NCI-H1105 (cell line): ENCODE results near the gene IRF2.

Experiments used
- DNase-seq: peaks from one replicate; lab custom pipeline; 2025; lab: John Stamatoyannopoulos, UW

IRF2 gene

DNA sequence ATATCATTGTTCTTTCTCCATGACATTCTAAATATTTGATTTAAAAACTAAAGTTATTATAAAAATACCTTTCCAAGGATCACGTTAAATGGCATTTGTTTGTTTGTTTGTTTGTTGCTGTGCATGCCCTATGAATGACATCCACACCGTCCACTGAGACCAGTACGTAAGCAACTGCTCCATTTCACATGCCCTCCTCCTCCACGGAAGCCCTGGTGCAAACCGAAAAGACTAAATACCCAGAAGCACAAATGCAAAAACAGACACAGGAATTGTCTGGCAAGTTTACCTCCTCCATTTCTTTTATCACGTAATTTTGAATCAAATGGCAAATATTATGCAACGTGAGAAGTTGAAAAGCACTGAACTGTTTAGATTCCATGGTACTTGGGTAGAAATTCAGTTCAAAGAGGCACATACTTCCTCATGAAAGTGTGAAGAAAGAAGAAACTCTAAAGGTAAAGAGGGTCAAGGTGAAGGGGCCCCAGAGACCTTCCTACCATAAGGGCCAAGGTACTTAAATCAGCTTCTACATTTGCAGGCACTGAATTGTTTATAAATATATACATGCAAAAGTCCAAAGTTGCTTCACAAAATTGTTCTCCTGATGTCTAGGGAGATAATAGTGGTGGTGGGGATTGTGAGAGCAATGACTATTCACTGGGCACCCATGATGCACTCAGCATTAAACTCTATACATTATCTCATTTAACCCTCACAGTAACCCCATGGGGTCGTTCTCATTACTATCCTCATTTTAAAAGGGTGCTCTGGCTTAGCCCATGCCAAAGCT lies 23.4 kb downstream of the IRF2 start:
- DNase-seq, result no peak

DNA sequence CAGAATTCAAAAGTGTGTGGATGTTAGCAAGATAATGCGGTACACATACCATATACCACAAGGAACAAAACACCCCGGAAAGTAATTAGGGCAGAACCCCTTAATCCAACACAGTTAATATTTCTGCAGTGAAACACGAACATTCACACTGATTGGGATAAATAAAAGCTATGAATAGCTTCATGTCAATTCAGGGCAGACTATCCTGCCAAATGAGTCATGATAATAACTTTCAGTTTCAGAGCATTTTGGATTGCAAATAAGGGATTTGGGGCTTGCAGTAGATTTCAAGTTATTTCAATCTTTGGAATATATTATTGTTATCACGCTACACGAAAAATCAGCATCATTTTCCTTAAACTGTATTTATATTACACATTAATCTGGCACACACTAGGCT lies 24.3 kb downstream of the IRF2 start:
- no peak for DNase-seq

DNA sequence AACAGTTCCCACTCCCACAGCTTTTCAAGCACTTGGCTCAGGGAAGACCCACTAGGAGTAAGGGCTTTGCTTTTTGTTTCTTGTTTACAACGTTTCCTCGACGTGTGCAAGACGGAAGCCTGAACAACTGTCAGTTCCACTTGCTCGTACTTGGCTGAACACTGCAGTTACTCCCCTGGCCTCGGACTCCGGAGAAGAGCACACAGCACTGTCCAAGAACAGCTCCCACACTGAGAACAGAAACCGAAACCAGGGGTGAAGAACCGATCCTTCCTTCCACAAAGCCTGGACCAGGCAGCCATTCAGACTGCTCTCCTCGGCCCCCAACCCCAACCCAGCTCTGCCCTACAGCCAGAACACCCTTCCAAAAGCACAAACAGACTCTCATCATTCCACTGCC lies 25.5 kb downstream of the IRF2 start:
- DNase-seq, result no peak

DNA sequence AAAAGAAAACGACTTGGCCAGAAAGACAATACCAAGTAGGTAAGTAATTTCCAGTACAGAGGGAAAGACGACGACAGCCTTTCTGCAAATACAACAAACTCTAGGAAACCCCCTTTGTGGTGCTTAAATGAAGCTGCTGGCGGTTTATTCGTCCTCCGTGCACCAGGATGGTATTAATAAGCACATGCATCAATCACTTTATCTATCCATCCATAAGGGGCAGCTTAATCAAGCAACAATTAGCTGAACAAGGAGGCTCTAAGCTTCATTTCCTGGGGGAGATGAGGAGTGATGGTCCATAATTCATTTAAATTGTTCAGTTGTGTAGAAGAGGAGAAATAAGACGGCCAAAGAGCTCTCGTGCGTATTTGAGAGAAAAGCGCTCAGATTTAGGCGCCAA lies 26.2 kb downstream of the IRF2 start:
- DNase-seq, result no peak

DNA sequence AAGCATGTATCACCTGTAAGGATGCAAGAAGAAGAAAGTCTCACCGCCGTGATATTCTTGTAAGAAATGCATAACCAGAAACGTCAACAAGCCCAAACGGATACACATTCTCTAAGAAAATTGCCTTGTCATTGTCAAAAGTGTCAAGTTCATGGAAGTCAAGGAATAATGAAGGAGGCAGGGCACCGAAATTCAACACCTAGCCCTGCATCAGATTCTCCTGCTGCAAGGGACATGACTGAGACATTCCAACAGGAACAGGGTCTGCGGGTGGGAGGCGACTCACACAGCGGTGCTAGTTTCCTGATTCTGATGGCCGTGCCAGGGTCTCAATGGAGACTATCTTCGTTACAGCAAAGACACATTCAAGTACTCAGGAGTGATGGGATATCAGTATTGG lies 26.7 kb downstream of the IRF2 start:
- no peak for DNase-seq

DNA sequence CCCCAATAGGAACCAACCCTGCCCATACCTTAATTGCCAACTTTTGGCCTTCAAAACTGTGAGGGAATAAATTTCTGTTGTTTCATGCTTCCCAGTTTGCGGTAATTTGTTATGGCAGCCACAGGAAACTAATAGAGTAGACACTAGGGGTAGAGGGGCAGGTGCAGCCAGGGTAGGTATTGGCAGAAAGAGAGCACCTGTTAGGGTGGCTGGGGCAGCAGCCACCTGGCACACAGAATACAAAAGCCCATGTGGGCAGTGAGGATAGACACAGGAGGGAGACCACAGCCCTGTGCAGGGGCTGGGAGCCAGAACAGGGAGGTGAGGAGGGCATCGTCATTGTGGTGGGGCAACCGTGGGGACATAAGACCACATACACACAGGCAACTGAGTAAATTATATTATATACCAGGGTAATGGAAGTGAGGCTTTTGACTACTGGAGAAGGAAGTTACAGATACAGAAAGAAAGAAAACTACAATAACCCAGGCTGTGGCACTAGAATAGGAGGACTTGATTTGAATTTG lies 28.2 kb downstream of the IRF2 start:
- no peak for DNase-seq

DNA sequence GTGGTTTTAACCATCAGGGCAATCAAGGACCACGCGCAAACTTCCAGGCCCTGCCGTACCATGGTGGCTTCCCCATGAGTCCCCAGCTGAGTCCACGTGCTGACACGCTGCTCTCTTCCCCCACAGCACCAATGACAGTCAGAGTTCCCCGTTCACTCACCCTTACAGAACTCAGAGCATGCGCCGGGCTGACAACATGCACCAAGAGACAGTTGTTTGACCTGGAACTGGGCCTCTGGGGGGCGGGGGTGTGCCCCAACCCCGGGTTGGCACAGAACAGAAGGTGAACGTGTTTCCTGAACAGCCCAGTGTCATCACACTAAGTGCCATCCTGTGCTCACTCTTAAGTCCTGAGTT lies 29.4 kb downstream of the IRF2 start:
- DNase-seq, result no peak

DNA sequence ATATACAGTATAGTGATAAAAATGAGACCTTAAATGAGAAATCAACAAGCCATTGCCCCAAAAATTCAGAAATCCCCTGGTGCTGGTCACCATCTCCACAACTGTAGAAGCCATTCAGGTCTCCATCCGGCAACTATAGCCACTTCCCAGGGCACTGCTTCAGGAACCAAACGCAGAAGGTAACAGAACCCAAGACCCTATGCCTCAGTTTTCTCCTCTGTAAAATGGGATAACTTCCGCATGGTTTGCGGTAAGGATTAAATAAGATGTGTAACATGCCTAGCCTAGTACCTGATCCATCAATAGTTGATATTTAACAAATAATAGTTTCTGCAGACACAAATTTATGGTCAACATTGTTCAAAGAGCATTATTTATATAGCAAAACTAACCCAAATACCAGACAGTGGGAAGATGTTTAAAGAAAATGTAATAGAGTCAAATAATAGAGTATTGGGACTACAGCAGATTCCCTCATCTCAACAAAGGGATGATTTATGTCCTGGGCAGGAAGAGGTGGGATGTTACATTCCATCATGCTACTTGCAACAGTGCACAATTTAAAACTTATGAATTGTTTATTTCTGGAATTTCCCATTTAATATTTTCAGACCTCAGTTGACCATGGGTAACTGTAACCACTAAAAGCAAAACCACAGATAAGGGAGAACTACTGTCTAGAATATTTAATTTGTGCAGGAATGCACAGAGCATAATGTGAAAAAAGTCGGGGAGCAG lies 30.0 kb downstream of the IRF2 start:
- DNase-seq, result no peak

DNA sequence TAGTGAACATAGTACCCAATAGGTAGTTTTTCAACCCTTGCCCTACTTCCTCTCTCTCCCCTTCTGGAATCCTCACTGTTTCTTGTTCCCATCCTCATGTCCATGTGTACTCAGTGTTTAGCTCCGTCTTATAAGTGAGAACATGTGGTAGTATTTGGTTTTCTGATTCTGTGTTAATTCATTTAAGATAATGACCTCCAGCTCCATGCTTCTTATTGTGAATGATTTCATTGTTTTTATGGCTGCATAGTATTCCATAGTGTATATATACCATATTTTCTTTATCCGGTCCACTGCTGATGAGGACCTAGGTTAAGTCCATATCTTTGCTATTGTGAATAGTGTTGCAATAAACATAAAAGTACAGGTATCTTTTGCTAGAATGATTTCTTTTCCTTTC lies 31.0 kb downstream of the IRF2 start:
- no peak for DNase-seq

DNA sequence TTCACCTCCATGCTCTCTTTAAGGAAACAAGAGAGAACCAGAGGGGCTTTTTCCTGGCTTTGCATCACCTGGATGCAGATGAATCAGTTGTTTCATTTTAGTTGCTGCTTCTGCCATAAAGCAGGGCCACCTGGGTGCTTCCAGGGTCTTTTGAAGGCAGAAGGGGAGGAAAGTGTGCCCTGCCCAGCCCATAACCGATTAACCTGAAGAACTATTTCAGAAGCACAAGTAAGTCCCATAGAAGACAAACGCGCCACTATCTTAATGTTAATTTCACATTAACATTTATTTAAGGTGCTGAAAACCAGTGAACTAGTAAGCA lies 32.1 kb downstream of the IRF2 start:
- DNase-seq, result no peak

DNA sequence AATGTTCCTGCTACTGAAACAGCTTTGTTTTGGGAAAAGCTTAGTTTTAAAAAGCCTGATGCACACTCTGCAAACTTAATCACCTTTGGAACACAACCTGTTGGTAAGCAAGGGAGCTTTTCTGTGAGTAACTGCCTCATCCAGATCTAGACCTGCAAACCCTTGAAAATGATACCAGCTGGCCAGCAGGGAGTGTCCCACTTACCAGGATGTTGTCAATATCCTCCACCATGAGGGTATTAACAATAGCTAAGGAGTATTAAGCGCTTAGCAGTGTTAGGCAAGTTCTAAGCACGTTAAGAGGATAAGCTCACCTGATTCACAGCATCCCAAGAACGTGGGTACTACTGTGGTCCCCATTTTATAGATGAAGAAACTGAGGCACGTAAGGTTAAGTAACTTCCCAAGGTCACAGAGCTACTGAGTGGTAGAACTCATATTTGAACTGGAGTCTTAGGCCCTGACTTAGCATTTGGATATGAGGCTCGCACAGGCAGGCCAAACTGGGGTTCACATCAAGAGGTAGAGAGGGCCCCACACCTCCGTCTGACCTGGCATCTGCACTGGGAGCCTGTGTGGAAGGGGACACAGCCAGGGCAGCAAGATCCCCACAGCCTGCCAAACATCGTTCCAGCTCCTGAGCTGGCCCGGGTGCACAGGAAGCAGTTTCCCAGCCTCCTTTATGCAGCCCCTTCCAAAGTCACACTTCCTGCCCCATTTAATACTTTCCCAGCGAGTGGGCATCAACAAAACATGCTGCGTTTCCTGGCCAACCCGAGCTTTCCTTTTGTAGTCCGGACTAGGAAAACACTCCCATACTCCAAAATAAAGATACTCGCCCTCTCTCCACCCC lies 32.7 kb downstream of the IRF2 start:
- DNase-seq, result no peak

DNA sequence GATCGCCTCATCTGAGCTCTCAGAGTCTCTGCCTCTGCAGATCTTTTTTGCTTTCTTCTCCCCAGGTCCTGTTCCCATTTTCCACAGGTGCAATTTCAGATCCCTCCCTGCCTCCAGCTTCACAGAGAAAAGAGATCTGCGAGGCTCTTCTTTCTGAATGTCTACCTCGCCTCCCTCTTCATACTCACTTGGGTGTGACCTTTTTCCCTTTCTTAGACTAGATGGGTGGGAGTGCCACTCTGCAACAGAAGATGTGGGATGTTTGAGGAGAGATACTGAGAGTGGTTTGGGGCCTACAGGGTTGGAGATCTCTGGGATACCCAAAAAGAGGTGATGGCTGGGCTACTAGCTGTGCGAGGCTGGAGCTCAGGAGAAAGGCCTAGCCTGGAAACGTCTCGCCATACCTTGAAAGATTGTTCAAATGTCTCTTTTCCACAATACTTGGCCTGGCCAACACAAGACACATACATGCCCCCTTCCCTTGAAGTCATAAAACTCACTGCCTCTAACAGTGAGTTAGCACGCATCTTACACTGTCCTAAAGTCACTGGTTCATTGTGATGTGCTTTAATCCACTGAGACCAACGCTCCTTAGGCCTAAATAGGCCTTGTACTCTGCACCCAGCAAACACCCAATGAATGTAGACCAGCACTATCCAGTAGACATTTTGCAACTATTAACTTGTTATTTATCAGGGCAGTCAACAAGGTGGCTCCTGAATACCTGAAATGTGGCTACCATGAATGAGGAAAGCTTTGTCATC lies 33.6 kb downstream of the IRF2 start:
- no peak for DNase-seq

DNA sequence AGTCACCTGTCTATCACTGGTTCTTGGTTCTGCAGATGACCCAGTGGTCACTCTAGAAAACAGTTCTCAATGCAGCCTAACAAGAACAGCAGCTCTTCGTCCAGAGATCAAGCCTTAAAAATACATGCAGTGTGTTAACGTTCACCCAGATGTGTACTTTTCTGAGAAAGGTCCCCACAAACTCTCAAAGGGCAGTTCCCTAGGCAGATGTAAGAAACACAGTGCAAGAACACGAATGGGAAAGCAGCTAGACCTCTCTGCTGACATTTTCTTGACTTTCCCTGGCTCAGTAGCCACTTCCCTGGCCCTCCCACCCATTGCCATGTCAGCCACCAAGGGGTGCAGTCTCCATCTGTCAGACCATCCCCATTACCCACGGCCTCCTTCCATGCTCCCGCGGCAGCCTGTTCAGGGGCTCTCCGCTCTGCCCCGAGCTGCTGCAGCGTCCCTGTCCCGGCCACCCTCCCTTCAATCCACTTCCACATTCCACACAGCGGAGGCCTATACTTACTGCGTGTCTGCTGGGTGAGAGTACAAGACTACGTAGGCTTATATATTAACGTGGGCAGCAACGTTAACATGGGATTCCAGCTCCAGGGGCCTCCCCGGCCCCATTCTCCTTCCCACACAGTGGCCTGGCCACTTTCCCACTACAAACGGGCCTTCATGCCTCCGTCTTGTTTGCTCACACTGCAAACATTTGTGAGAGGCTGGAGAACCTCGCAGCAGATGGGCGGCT lies 34.3 kb downstream of the IRF2 start:
- DNase-seq, result no peak

DNA sequence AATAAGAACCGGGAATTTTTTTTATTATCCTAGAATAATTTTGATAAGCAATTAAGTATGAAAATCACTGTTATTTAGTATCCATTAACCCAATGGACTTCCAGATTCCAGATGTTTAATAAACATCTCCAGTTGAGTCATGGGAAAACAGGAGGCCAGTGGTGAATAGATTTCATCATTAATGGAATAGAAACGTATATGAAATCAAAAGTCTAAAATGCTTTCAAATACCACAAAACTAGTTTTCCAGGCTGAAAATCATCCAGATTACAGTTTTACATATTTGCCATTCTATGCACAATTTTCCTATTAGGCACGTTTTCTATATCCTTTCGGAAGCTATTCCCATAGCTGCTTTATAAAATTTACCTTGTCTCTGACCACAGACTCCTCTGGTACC lies 35.0 kb downstream of the IRF2 start:
- no peak for DNase-seq

DNA sequence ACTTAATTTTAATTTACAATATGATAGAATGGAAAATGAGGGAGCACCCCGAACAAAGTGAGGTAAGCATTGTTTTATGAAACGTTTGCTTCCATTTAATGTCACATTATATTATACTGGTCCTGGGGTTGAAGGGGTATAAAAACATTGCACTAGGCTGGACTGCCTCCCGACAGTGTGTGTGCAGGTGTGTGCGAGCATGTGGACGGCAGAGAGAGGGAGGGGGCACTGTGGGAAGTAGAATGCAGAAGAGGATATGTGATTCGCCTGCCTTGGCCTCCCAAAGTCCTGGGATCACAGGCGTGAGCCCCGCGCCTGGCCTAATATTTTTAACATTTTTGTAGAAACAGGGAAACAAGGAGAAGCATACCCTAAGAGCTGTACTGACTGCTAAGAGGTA lies 36.0 kb downstream of the IRF2 start:
- no peak for DNase-seq

DNA sequence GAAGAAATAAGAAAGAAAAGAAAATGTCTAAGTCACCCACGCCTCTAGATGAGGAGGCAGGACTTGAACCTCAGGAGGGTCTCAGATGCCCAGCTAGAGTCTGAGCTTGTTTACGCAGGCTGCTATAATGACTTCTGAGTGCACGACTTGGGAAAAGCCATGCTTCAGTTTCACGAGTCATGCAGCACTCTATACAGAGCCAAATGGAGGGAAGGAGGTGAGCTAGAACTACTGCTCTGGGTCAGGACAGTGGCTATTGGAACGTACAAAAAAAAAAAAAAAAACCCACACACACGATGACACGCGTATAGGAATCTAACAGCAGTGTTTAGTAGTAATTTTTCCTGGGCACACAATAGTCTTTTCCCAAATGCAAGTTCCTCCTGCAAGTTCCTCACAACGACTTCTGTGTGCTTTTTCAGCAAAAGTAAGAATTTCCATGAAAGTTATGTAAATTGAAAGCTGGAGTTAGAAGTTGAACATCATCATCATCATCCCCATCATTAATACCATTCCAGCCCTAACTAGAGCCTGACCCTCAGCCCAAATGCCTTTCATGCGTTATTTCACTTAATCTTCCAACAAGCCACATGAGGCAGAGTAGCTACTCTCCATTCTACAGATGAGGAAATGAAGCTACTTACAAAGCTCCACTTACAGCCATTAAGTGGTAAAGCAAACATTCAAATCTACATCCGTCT lies 36.6 kb downstream of the IRF2 start:
- no peak for DNase-seq

DNA sequence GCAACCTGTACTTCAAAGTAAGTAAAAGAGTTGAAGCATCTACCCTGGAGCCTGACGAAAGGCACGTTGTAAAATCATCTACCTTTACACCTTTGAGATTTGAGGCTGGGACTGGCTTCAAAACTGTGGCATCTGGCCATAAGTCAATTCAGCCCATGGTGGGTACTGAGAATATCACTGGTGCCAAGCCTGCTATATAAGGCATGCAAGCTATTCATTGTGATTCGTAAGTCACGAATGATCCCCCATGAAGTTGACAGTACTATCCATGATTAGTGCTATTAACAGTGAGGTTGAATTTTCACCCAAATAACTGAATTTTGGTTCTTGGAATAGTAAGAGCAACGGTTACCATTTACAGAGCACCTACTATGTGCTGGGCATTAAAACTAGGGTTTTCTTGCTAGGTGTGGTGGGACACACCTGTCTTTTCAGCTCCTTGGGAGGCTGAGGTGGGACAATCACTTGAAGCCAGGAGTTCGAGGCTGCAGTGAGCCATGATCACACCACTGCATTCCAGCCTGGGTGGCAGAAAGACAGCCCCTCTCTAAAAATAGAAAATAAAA lies 39.8 kb downstream of the IRF2 start:
- no peak for DNase-seq

DNA sequence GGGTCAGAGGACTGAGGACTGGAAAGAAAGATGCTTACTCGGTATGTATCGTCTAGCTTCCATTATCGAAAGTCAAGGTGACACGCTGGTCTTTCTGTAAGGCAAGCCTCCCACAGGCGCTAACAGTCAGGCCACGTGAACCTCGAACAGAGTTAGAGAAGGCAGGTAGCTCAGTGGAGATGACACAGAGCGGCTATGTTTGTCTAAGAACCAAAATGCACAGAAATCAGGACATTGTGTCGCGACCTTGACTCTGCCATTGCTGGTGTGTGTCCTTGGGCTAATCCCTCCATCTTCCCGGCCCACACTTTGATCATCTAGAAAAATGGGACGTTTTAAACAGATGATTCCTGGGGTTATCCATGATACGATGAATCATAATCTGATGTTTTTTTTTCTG lies 40.3 kb downstream of the IRF2 start:
- no peak for DNase-seq

DNA sequence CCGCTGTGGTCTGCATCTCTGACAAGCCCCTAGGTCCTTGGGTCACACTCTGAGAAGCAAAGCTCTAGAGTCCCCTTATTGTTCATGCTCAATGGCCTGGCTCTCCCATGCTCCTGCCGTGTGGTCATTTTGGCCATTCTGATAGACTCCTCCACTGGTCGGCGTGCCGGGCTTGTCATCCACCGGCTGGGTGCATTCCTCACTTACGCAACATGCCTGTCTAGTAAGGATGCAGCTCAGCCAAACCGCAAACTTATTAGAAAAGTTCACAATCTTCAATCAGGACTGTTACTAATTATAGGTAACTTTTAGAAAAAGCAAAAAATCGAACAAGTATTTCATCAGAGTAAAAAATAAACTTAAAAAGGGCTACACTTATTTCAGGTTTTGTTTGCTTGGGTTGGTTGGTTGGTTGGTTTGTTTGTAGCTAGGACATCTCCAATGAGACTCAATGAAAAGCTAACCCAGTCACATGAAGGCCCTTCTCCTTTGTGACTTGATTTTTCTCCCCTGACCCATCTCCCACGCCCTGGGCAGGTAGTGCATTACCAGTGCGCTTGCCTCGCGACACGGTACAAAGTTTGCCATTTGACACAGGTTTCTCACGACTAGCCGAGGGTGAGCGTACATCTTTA lies 41.0 kb downstream of the IRF2 start:
- DNase-seq, result no peak
